Psoas muscle (tissue), 8 donors: ENCODE results near the gene DCLK2. TPM values are rescaled to one million over a fixed set of nuclear protein-coding genes. Genes with fewer than 3 reads are reported as not detected.

ENCODE experiments used
- ATAC-seq, 4 donors: fragments of 200-7000 bp; cut with Tn5 transposase; one replicate each; pipeline ENCODE4 v1.9.1; 2020; ENCODE audit warnings: moderate library complexity in 3 of 4, mild to moderate bottlenecking in 2 of 4
- DNase-seq, 2 donors: peaks; one replicate each; pipeline ENCODE4 v3.0.0-alpha.2; 2020
- H3K27ac ChIP-seq: fragments of 200-600 bp; one replicate; pipeline ENCODE4 v1.8.0; 2022
- H3K27me3 ChIP-seq, 3 donors: fragments of 200-600 bp in 1 of 3; one replicate each; pipeline versions ENCODE4 v1.6.1 to v1.8.0; 2013 to 2022; ENCODE audit warnings: low read length in 2 of 3, mild to moderate bottlenecking in 2 of 3, moderate library complexity in 1 of 3; ENCODE audit not compliant: insufficient read depth in 3 of 3
- H3K36me3 ChIP-seq, 2 donors: fragments of 200-600 bp in 1 of 2; one replicate each; pipeline versions ENCODE4 v1.6.1 to v1.8.0; 2013 to 2022; ENCODE audit warnings: low read depth in 1 of 2, mild to moderate bottlenecking in 1 of 2, moderate library complexity in 1 of 2; ENCODE audit not compliant: insufficient read depth in 1 of 2
- H3K4me1 ChIP-seq: fragments of 200-600 bp; one replicate; pipeline ENCODE4 v1.8.0; 2022
- H3K4me3 ChIP-seq: fragments of 200-600 bp; one replicate; pipeline ENCODE4 v1.8.0; 2022; ENCODE audit warnings: mild to moderate bottlenecking
- H3K9me3 ChIP-seq: fragments of 200-600 bp; one replicate; pipeline ENCODE4 v1.8.0; 2022
- CTCF ChIP-seq: fragments of 200-600 bp; IDR thresholded peaks from one replicate; pipeline ENCODE4 v1.8.0; 2022; ENCODE audit warnings: antibody characterized with exemption
- WGBS, 3 donors: extraction: QIAGEN DNeasy Blood & Tissue Kit; methylation state at CpG; one replicate each; pipeline versions ENCODE4 v1.1.6 to v1.1.7; 2013; 5-methylcytosine and 5-hydroxymethylcytosine counted together
- intact Hi-C, 2 donors: fragments of 100-400 bp; cut with DNase I; formaldehyde crosslinking; loops; one replicate each; pipeline versions ENCODE4 v1.11.0 to v1.14.2; 2022
- polyA plus RNA-seq, 3 donors: library from polyadenylated mRNA; stranded (reverse); fragments of 200-250 nt; gene quantifications; one replicate each; pipeline ENCODE4 v1.2.3, GENCODE V29; 2013
- total RNA-seq, 4 donors: library from RNA; stranded (reverse); fragmentation: NEBNext Ultra II Directional in 2 of 4; extraction: Animal tissue kit (Norgen Biotek cat#: 25700) in 2 of 4; gene quantifications; one replicate each; pipeline versions ENCODE4 v1.2.1 to v1.2.4, GENCODE V29; 2021 to 2023
- donor health status: healthy with polysubstance abuse.
- donor health status: DM: no; HTN: no; CAD: no; lungs with moderate emphysema.
- donor health status: Bipolar disorder and iron deficiency.
- donor health status: healthy.
- donor health status: DM: yes; HTN: yes; CAD: no.
- donor health status: DM: no; HTN: no; CAD: no.
- donor health status: DM: no; HTN: no; CAD: no.
- donor health status: DM: yes; HTN: yes; CAD: no.

The DCLK2 gene
- total and polyA plus RNA-seq, 7 donors = 0.18 to 1.7 (median 0.78) TPM

DNA sequence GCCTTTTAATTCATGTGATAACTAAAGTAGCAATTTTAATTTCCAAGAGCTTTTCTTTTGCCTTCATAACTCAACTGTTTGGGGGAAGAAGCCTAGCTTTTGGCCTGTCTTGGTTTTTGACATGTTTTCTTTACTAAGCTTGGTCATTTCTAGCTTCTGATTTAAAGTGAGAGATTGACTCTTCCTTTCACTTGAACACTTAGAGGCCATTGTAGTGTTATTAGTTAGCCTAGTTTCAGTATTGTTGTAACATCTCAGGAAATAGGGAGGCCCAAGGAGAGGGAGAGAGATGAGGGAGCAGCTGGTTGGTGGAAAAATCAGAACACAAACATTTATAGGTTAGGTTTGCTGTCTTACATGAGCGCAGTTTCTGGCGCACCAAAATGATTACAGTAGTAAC lies 44.8 kb downstream of the DCLK2 start:
- no peaks in the 10 kb centered on the region for H3K4me1 ChIP-seq
- TF ChIP-seq CTCF = no peak
- no peak overlapping the region for H3K27ac ChIP-seq
- ATAC-seq = no peak
- H3K36me3 ChIP-seq = no peaks in the 10 kb centered on the region
- intact Hi-C loops = no loop called here
- WGBS, 3 donors = 90 to 98% (median 98%) methylated on average over 2 of the region's 2 CpGs
- H3K27me3 ChIP-seq = no peaks in the 10 kb centered on the region
- no peak for DNase-seq
- no peak overlapping the region for H3K4me3 ChIP-seq
- H3K9me3 ChIP-seq = no peaks in the 10 kb centered on the region

DNA sequence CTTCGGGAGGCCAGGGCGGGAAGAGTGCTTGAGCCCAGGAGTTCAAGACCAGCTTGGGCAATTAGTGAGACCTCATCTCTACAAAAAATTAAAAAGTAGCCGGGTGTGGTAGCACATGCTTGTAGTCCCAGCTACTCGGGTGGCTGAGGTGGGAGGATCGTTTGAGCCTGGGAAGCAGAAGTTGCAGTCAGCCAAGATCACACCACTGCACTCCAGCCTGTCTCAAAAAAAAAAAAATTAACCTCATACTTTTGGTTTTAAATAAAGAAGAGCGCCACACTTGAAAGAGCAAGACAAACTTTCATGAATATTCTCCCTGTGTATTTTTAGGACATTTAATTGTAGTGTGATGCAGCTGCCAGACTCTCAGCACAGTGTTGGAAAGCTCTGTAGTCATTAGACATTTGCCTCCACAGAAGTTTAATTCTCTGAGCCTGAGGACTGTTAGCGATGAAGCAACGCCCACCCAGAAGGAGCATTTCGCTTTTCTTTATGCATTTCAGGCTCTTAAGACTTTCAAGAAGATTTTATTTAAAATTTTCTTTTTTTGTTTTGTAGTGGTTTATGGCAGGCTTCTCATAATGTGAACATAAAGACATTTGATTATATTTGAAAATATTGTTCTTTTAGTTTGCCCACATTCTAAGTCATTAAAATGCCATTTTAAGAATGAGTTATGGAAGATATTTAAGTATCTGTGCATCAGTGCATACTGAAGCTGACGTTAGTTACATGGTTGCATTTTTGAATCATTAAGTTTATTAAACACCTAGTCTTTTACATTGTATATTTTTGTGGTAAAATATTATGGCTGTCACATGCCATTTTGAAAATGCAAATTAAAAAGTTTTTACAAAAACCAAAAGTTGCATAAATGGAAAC lies 45.8 kb downstream of the DCLK2 start:
- Histone ChIP-seq H3K4me3 (no peak overlapping the region), H3K9me3 (no peaks in the 10 kb centered on the region), H3K27ac (no peak overlapping the region), H3K36me3 (no peaks in the 10 kb centered on the region), H3K4me1 (no peaks in the 10 kb centered on the region), H3K27me3 (no peaks in the 10 kb centered on the region)
- DNase-seq (no peak), ATAC-seq (no peak)
- TF ChIP-seq CTCF = no peak
- intact Hi-C loops = no loop called here
- 80 to 84% (median 82%) methylated on average over 10 of the region's 10 CpGs for WGBS, 3 donors

- Histone ChIP-seq H3K27me3 (no peaks in the 10 kb centered on the region), H3K4me1 (no peaks in the 10 kb centered on the region), H3K27ac (no peak overlapping the region), H3K4me3 (no peak overlapping the region), H3K36me3 (no peaks in the 10 kb centered on the region), H3K9me3 (no peaks in the 10 kb centered on the region)
- TF ChIP-seq CTCF = no peak
- ATAC-seq (peak in 1 of 4 donors; percentile 44), DNase-seq (no peak)
- intact Hi-C loops = no loop called here
- 63 to 74% (median 63%) methylated on average over 3 of the region's 3 CpGs for WGBS, 3 donors
These were observed 48.1 kb downstream of the DCLK2 start for GRCh38 chr4:150126201-150126863.

- TF ChIP-seq CTCF = no peak
- 25 to 70% (median 44%) methylated on average over 1 of the region's 1 CpG for WGBS, 3 donors
- Histone ChIP-seq H3K9me3 (no peaks in the 10 kb centered on the region), H3K4me3 (no peak overlapping the region), H3K27me3 (no peaks in the 10 kb centered on the region), H3K27ac (no peak overlapping the region), H3K4me1 (no peaks in the 10 kb centered on the region), H3K36me3 (no peaks in the 10 kb centered on the region)
- ATAC-seq (no peak), DNase-seq (no peak)
- intact Hi-C loops = no loop called here
These were observed 48.6 kb downstream of the DCLK2 start for GRCh38 chr4:150126864-150127203.
